Cardiac muscle cell (in vitro differentiated cells and primary cell): ENCODE measurements around the gene TFPI2. TPM values are rescaled to one million over a fixed set of nuclear protein-coding genes. Genes with fewer than 3 reads are reported as not detected.

Source experiments
- DNase-seq, 2 donors: peaks; one replicate each; pipeline versions ENCODE4 v3.0.0 to v3.0.0-alpha.2; 2010 to 2017; ENCODE audit warnings: low read depth in 1 of 2, low spot score in 1 of 2
- H3K27ac ChIP-seq: fragments of 200-600 bp; sonication (generic); 2 replicates; pipeline ENCODE4 v1.5.1; 2016
- H3K27me3 ChIP-seq: fragments of 200-600 bp; sonication (generic); 2 replicates; pipeline ENCODE4 v1.6.0; 2016; ENCODE audit warnings: control low read depth
- H3K36me3 ChIP-seq: fragments of 200-600 bp; sonication (generic); 2 replicates; pipeline ENCODE4 v1.5.1; 2016; ENCODE audit warnings: control low read depth
- H3K4me1 ChIP-seq: fragments of 200-600 bp; sonication (generic); 2 replicates; pipeline ENCODE4 v1.8.1; 2017; ENCODE audit warnings: low read depth, mild to moderate bottlenecking, mixed run types
- H3K4me3 ChIP-seq: fragments of 200-600 bp; sonication (generic); 2 replicates; pipeline ENCODE4 v1.5.1; 2016; ENCODE audit warnings: mild to moderate bottlenecking
- H3K9me3 ChIP-seq: fragments of 200-600 bp; sonication (generic); 2 replicates; pipeline ENCODE4 v1.5.1; 2017; ENCODE audit warnings: low read depth, mild to moderate bottlenecking, control low read depth
- polyA plus RNA-seq: library from polyadenylated mRNA; unstranded; fragments of >200 nt; fragmentation: Nextera tagmentation; extraction: Ambion mirVana; gene quantifications from 2 replicates; pipeline ENCODE4 v1.2.1, GENCODE V29; 2016
- total RNA-seq: library from RNA; depleted of rRNA; stranded (reverse); fragments of >200 nt; gene quantifications from 2 replicates; pipeline ENCODE4 v1.2.3, GENCODE V29; 2016
- TF ChIP-seq, protein P1 (sequence below): IDR thresholded peaks from 2 replicates; pipeline ENCODE4 v1.5.1; 2012; ENCODE audit warnings: low read depth, mild to moderate bottlenecking, low read length

Gene TFPI2
- total and polyA plus RNA-seq, 2 experiments from 2014 or later = 20.1 to 20.8 TPM

DNA sequence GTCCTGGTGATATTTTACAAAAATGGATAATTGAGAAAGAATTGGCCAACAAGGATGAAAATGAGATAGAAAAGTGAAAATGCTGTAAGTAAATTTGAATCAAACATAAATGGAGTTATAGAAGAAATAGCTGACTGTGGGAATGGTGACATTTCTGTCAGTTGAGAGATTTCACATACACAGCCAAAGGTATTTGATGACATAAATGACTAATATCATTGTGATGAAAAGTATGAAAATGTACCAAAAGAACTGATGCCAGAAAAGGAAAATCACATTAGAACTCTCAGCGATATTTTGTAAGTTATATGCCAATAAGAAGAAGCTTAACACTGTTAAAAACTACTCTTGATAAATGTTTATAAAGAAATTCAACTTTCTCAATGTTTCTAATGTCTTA is 54.9 kb downstream of the TFPI2 start:
- H3K4me3 ChIP-seq = no peak overlapping the region
- H3K36me3 ChIP-seq = no peaks in the 10 kb centered on the region
- no peaks in the 10 kb centered on the region for H3K4me1 ChIP-seq
- DNase-seq = peak in 1 of 2 donors; percentile 23
- H3K9me3 ChIP-seq = no peaks in the 10 kb centered on the region
- TF ChIP-seq, protein P1, sequence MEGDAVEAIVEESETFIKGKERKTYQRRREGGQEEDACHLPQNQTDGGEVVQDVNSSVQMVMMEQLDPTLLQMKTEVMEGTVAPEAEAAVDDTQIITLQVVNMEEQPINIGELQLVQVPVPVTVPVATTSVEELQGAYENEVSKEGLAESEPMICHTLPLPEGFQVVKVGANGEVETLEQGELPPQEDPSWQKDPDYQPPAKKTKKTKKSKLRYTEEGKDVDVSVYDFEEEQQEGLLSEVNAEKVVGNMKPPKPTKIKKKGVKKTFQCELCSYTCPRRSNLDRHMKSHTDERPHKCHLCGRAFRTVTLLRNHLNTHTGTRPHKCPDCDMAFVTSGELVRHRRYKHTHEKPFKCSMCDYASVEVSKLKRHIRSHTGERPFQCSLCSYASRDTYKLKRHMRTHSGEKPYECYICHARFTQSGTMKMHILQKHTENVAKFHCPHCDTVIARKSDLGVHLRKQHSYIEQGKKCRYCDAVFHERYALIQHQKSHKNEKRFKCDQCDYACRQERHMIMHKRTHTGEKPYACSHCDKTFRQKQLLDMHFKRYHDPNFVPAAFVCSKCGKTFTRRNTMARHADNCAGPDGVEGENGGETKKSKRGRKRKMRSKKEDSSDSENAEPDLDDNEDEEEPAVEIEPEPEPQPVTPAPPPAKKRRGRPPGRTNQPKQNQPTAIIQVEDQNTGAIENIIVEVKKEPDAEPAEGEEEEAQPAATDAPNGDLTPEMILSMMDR = no peak
- H3K27ac ChIP-seq = no peak overlapping the region
- H3K27me3 ChIP-seq = no peaks in the 10 kb centered on the region

Other genes starting within 250 kb of the TFPI2 start
- gene GNGT1, start 15.8 kb upstream of the TFPI2 start, total RNA-seq = not detected in 2 replicates
- not detected in 2 replicates for gene GNGT1, start 15.8 kb upstream of the TFPI2 start, polyA plus RNA-seq
- 8.4 and 9.6 TPM in 2 replicates for gene GNG11, start 31.0 kb upstream of the TFPI2 start, total RNA-seq
- gene GNG11, start 31.0 kb upstream of the TFPI2 start, polyA plus RNA-seq = 20.8 and 21.3 TPM in 2 replicates
- gene BET1, start 113.6 kb upstream of the TFPI2 start, total RNA-seq = 20.8 and 22.7 TPM in 2 replicates
- 43.1 and 46.4 TPM in 2 replicates for gene BET1, start 113.6 kb upstream of the TFPI2 start, polyA plus RNA-seq